Measurements from ENCODE around the gene TGFBR3L.

DNA sequence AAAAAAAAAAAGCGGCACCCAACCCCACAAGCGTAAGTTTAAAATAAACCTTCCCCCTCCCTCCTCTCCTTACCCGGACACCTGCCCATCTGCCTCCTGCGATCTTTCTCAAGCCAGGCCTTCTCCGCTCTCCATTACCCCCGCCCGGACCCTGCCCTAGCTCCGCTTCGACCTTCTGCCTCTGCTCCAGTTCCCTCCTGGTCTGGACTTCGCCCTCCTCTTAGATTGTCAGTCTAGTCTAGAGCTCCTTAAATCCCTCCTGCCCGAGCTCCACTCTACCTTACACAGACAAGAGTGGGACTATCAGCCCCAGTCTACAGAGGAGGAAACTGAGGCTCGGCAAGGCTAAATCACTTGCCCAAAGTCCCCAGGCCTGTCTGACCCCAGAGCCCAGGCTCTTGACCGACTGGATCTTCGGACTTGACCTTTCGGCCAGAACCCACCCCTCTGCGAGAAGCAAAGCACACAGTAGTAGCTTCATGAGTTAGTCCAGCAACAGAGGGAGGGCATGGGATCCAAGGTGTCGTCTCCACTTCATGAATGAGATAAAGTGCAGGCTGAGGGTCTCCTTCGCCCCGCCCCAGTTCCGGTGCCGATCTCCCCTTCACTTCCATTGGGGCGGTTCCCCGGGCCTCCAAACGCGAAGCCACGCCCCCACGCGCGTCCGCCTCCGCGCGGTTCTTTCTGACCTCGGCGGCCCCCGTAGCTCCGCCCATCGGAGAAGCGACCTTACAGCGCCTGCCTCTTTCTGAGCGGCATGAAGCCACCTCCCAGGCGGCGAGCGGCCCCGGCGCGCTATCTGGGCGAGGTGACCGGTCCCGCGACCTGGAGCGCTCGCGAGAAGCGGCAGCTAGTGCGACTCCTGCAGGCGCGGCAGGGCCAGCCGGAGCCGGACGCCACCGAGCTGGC lies 5.2 kb downstream of the TGFBR3L start, which contains the start of gene SNAPC2:
- TF ChIP-seq, protein P1, sequence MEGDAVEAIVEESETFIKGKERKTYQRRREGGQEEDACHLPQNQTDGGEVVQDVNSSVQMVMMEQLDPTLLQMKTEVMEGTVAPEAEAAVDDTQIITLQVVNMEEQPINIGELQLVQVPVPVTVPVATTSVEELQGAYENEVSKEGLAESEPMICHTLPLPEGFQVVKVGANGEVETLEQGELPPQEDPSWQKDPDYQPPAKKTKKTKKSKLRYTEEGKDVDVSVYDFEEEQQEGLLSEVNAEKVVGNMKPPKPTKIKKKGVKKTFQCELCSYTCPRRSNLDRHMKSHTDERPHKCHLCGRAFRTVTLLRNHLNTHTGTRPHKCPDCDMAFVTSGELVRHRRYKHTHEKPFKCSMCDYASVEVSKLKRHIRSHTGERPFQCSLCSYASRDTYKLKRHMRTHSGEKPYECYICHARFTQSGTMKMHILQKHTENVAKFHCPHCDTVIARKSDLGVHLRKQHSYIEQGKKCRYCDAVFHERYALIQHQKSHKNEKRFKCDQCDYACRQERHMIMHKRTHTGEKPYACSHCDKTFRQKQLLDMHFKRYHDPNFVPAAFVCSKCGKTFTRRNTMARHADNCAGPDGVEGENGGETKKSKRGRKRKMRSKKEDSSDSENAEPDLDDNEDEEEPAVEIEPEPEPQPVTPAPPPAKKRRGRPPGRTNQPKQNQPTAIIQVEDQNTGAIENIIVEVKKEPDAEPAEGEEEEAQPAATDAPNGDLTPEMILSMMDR (IDR thresholded peaks at IDR 0.05) = no peak
- TF ChIP-seq POLR2A (IDR thresholded peaks at IDR 0.05) = no peak
